ENCODE measurements around the gene ZMYND11.

Gene ZMYND11

GRCh38 chr10:135132-135600, at the start of gene ZMYND11:
ZMYND11 (plus strand) TSS chr10:135455; CDS start chr10:180013, 44,558 bp downstream.
- Mint-ChIP-seq H3K9me3 (no peaks in the 10 kb centered on the region), H3K27ac (peak within 1 kb of the TSS; percentile 83), H3K4me1 (peaks cover 12 to 38% of the 10 kb centered on the region in 2 donors), H3K36me3 (no peaks in the 10 kb centered on the region), H3K4me3 (peak within 1 kb of the TSS; percentile 87), H3K27me3 (peaks cover 7 to 19% of the 10 kb centered on the region in 2 donors)
- DNase-seq (peak; percentile 38), ATAC-seq (replicated peaks) (peak; percentile 53 to 59)

- DNase-seq (no peak), ATAC-seq (replicated peaks) (no peak)
- H3K27ac Mint-ChIP-seq: no peak overlapping the region
- peaks cover 42 to 54% of the 10 kb centered on the region in 2 donors for H3K27me3 Mint-ChIP-seq
- H3K4me1 Mint-ChIP-seq: peaks cover 0 to 3% of the 10 kb centered on the region in 2 donors
- H3K36me3 Mint-ChIP-seq: no peaks in the 10 kb centered on the region
- H3K9me3 Mint-ChIP-seq: no peaks in the 10 kb centered on the region
- no peak overlapping the region for H3K4me3 Mint-ChIP-seq
These were observed 49.2 kb upstream of the ZMYND11 start for GRCh38 chr10:86031-86430.

GRCh38 chr10:87177-88080, 47.8 kb upstream of the ZMYND11 start:
- DNase-seq (no peak), ATAC-seq (replicated peaks) (no peak)
- Mint-ChIP-seq H3K36me3 (no peaks in the 10 kb centered on the region), H3K4me1 (peaks cover 0 to 3% of the 10 kb centered on the region in 2 donors), H3K27ac (no peak overlapping the region), H3K27me3 (peaks cover 29 to 42% of the 10 kb centered on the region in 2 donors), H3K4me3 (no peak overlapping the region), H3K9me3 (no peaks in the 10 kb centered on the region)

GRCh38 chr10:88253-88652, 47.0 kb upstream of the ZMYND11 start:
- Mint-ChIP-seq H3K4me1 (peaks cover 0 to 3% of the 10 kb centered on the region in 2 donors), H3K9me3 (no peaks in the 10 kb centered on the region), H3K27me3 (peaks cover 26 to 42% of the 10 kb centered on the region in 2 donors), H3K27ac (no peak overlapping the region), H3K4me3 (no peak overlapping the region), H3K36me3 (no peaks in the 10 kb centered on the region)
- DNase-seq (no peak), ATAC-seq (replicated peaks) (no peak)

- Mint-ChIP-seq H3K4me1 (peaks cover 0 to 3% of the 10 kb centered on the region in 2 donors), H3K27me3 (peaks cover 18 to 33% of the 10 kb centered on the region in 2 donors), H3K9me3 (no peaks in the 10 kb centered on the region), H3K36me3 (no peaks in the 10 kb centered on the region), H3K4me3 (no peak overlapping the region), H3K27ac (no peak overlapping the region)
- ATAC-seq (replicated peaks) (no peak), DNase-seq (no peak)
These were observed 46.0 kb upstream of the ZMYND11 start for GRCh38 chr10:89248-89647.

- DNase-seq (no peak), ATAC-seq (replicated peaks) (no peak)
- peaks cover 6 to 8% of the 10 kb centered on the region in 2 donors for H3K9me3 Mint-ChIP-seq
- no peak overlapping the region for H3K4me3 Mint-ChIP-seq
- no peaks in the 10 kb centered on the region for H3K36me3 Mint-ChIP-seq
- H3K4me1 Mint-ChIP-seq: peaks cover 0 to 3% of the 10 kb centered on the region in 2 donors
- no peak overlapping the region for H3K27ac Mint-ChIP-seq
- H3K27me3 Mint-ChIP-seq: peaks cover 10 to 31% of the 10 kb centered on the region in 2 donors
These were observed 45.1 kb upstream of the ZMYND11 start for GRCh38 chr10:90161-90560.

- Mint-ChIP-seq H3K4me1 (no peaks in the 10 kb centered on the region), H3K27me3 (peaks cover 9 to 21% of the 10 kb centered on the region in 2 donors), H3K4me3 (no peak overlapping the region), H3K27ac (no peak overlapping the region), H3K9me3 (peaks cover 6 to 11% of the 10 kb centered on the region in 2 donors), H3K36me3 (no peaks in the 10 kb centered on the region)
- DNase-seq (no peak), ATAC-seq (replicated peaks) (no peak)
These were observed 43.9 kb upstream of the ZMYND11 start for GRCh38 chr10:91313-91712.

- Mint-ChIP-seq H3K9me3 (peaks cover 10 to 16% of the 10 kb centered on the region in 2 donors), H3K27me3 (peaks cover 7 to 16% of the 10 kb centered on the region in 2 donors), H3K27ac (no peak overlapping the region), H3K4me1 (no peaks in the 10 kb centered on the region), H3K4me3 (no peak overlapping the region), H3K36me3 (peaks cover 4 to 5% of the 10 kb centered on the region in 2 donors)
- DNase-seq (no peak), ATAC-seq (replicated peaks) (no peak)
These were observed 43.1 kb upstream of the ZMYND11 start for GRCh38 chr10:92153-92552.

GRCh38 chr10:92846-93245, 42.4 kb upstream of the ZMYND11 start:
- Mint-ChIP-seq H3K9me3 (peaks cover 13 to 20% of the 10 kb centered on the region in 2 donors), H3K36me3 (peaks cover 6 to 7% of the 10 kb centered on the region in 2 donors), H3K4me1 (no peaks in the 10 kb centered on the region), H3K27me3 (peaks cover 0 to 11% of the 10 kb centered on the region in 2 donors), H3K27ac (no peak overlapping the region), H3K4me3 (no peak overlapping the region)
- ATAC-seq (replicated peaks) (no peak), DNase-seq (no peak)

GRCh38 chr10:94613-95012, 40.6 kb upstream of the ZMYND11 start:
- Mint-ChIP-seq H3K27me3 (peaks cover 7 to 11% of the 10 kb centered on the region in 2 donors), H3K4me3 (no peak overlapping the region), H3K4me1 (no peaks in the 10 kb centered on the region), H3K36me3 (peaks cover 6 to 7% of the 10 kb centered on the region in 2 donors), H3K9me3 (peaks cover 13 to 20% of the 10 kb centered on the region in 2 donors), H3K27ac (no peak overlapping the region)
- DNase-seq (no peak), ATAC-seq (replicated peaks) (no peak)

- Mint-ChIP-seq H3K27me3 (peaks cover 7 to 12% of the 10 kb centered on the region in 2 donors), H3K4me1 (no peaks in the 10 kb centered on the region), H3K27ac (no peak overlapping the region), H3K9me3 (peaks cover 13 to 20% of the 10 kb centered on the region in 2 donors), H3K4me3 (no peak overlapping the region), H3K36me3 (peaks cover 6 to 7% of the 10 kb centered on the region in 2 donors)
- no peak for ATAC-seq (replicated peaks)
- no peak for DNase-seq
These were observed 39.7 kb upstream of the ZMYND11 start for GRCh38 chr10:95356-96115.

- Mint-ChIP-seq H3K27ac (no peak overlapping the region), H3K9me3 (peaks cover 13 to 20% of the 10 kb centered on the region in 2 donors), H3K36me3 (peaks cover 6 to 7% of the 10 kb centered on the region in 2 donors), H3K27me3 (peaks cover 7 to 10% of the 10 kb centered on the region in 2 donors), H3K4me3 (no peak overlapping the region), H3K4me1 (no peaks in the 10 kb centered on the region)
- ATAC-seq (replicated peaks): no peak
- no peak for DNase-seq
These were observed 38.8 kb upstream of the ZMYND11 start for GRCh38 chr10:96466-96865.

- H3K9me3 Mint-ChIP-seq: no peaks in the 10 kb centered on the region
These were observed 30.8 kb upstream of the ZMYND11 start for GRCh38 chr10:104416-104815.

GRCh38 chr10:104862-105565, 30.2 kb upstream of the ZMYND11 start:
- H3K9me3 Mint-ChIP-seq: no peaks in the 10 kb centered on the region
- no peaks in the 10 kb centered on the region for H3K36me3 Mint-ChIP-seq
- no peak overlapping the region for H3K4me3 Mint-ChIP-seq
- H3K27ac Mint-ChIP-seq: no peak overlapping the region
- ATAC-seq (replicated peaks): no peak
- no peak for DNase-seq
- H3K4me1 Mint-ChIP-seq: no peaks in the 10 kb centered on the region
- H3K27me3 Mint-ChIP-seq: peaks cover 5 to 15% of the 10 kb centered on the region in 2 donors

More at GRCh38 chr10:104416-104815, 30.8 kb upstream of the ZMYND11 start:
- Mint-ChIP-seq H3K4me3 (no peak overlapping the region), H3K27me3 (peaks cover 9 to 15% of the 10 kb centered on the region in 2 donors), H3K27ac (no peak overlapping the region), H3K4me1 (no peaks in the 10 kb centered on the region), H3K36me3 (no peaks in the 10 kb centered on the region)
- ATAC-seq (replicated peaks) (no peak), DNase-seq (no peak)

All from stimulated activated naive B cell treated with anti-CD40 and anti-IgM and Interleukin-4, amounts not matched to agents 10 μg/mL and 1 μg/mL and 100 μg/mL, for 72 hours (primary cell).